ENCODE data around the gene GLIS1. TPM values are rescaled to one million over a fixed set of nuclear protein-coding genes. Genes with fewer than 3 reads are reported as not detected.

GLIS1 gene
- polyA plus RNA-seq, 1 donor from 2014 or later, result not detected

DNA sequence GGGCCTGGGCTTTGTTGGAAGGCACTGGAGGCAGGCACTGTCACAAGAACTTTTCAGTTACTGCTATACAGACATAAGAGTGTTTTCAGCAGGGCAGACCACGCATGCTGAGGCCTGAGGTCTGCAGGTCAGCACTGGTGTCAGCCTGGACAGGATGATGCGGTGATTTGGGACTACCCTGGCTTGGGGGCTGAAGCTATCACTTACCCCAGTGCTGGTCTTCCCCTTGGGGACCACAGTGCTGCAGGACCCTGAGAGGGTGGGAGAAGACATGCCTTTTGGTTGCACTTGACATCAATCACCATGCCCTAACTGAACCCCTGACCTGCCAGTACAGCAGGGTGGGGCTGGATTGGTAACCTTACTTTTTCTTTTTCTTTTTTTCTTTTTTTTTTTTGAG lies 270.6 kb downstream of the GLIS1 start:
- Histone ChIP-seq H2AFZ (ENCODE audit: low read depth, low read length) (no peak overlapping the region), H3K4me3 (ENCODE audit: low read length) (no peak overlapping the region)
- TF ChIP-seq MXI1 (conservative IDR thresholded peaks at IDR 0.05; ENCODE audit: poor library complexity, severe bottlenecking) (no peak), EZH2 (IDR thresholded peaks at IDR 0.05; ENCODE audit: borderline replicate concordance, insufficient read depth, low read length, poor library complexity, severe bottlenecking) (no peak), SMC3 (conservative IDR thresholded peaks at IDR 0.05; ENCODE audit: poor library complexity) (no peak), EP300 (conservative IDR thresholded peaks at IDR 0.05; ENCODE audit: poor library complexity, severe bottlenecking) (no peak), POLR2AphosphoS5 (IDR thresholded peaks at IDR 0.05) (no peak), TAF1 (IDR thresholded peaks at IDR 0.05; ENCODE audit: low read depth) (no peak), REST (IDR thresholded peaks at IDR 0.05; ENCODE audit: borderline replicate concordance) (no peak), RAD21 (conservative IDR thresholded peaks at IDR 0.05) (no peak)
- TF ChIP-seq, protein P1, sequence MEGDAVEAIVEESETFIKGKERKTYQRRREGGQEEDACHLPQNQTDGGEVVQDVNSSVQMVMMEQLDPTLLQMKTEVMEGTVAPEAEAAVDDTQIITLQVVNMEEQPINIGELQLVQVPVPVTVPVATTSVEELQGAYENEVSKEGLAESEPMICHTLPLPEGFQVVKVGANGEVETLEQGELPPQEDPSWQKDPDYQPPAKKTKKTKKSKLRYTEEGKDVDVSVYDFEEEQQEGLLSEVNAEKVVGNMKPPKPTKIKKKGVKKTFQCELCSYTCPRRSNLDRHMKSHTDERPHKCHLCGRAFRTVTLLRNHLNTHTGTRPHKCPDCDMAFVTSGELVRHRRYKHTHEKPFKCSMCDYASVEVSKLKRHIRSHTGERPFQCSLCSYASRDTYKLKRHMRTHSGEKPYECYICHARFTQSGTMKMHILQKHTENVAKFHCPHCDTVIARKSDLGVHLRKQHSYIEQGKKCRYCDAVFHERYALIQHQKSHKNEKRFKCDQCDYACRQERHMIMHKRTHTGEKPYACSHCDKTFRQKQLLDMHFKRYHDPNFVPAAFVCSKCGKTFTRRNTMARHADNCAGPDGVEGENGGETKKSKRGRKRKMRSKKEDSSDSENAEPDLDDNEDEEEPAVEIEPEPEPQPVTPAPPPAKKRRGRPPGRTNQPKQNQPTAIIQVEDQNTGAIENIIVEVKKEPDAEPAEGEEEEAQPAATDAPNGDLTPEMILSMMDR (IDR thresholded peaks at IDR 0.05; ENCODE audit: poor library complexity, severe bottlenecking), result no peak

GRCh38 chr1:53467391-53467790 lies 271.6 kb downstream of the GLIS1 start:
- H3K9ac ChIP-seq (ENCODE audit: low read length), result no peak overlapping the region
- H3K79me2 ChIP-seq (replicated peaks; ENCODE audit: insufficient read depth, low read length), result no peaks in the 10 kb centered on the region
- H3K4me2 ChIP-seq (ENCODE audit: low read length), result no peak overlapping the region
- H3K27me3 ChIP-seq (ENCODE audit: insufficient read depth, low read depth, low read length), result no peaks in the 10 kb centered on the region
- no peaks in the 10 kb centered on the region for H3F3A ChIP-seq (ENCODE audit: insufficient read depth, low read length, poor library complexity, severe bottlenecking)
- H3K27ac ChIP-seq (ENCODE audit: low read length), result no peak overlapping the region
- no peak for TF ChIP-seq SMC3 (conservative IDR thresholded peaks at IDR 0.05; ENCODE audit: poor library complexity)
- TF ChIP-seq TAF1 (IDR thresholded peaks at IDR 0.05; ENCODE audit: low read depth), result no peak
- H4K20me1 ChIP-seq (ENCODE audit: insufficient read depth), result no peaks in the 10 kb centered on the region
- no peak overlapping the region for H3K4me3 ChIP-seq (ENCODE audit: low read length)
- H2AFZ ChIP-seq (ENCODE audit: low read depth, low read length), result no peak overlapping the region
- no peaks in the 10 kb centered on the region for H3K9me2 ChIP-seq (ENCODE audit: insufficient read depth, low read length)
- H3K9me3 ChIP-seq (ENCODE audit: low read length), result no peaks in the 10 kb centered on the region
- no peaks in the 10 kb centered on the region for H3K36me3 ChIP-seq (ENCODE audit: insufficient read depth, low read length)

More for the DNA sequence above, 270.6 kb downstream of the GLIS1 start:
- Histone ChIP-seq H3K36me3 (ENCODE audit: insufficient read depth, low read length) (no peaks in the 10 kb centered on the region), H3K9me2 (ENCODE audit: insufficient read depth, low read length) (no peaks in the 10 kb centered on the region), H4K20me1 (ENCODE audit: insufficient read depth) (no peaks in the 10 kb centered on the region), H3K79me2 (replicated peaks; ENCODE audit: insufficient read depth, low read length) (no peaks in the 10 kb centered on the region), H3K9me3 (ENCODE audit: low read length) (no peaks in the 10 kb centered on the region), H3K4me2 (ENCODE audit: low read length) (no peak overlapping the region), H3K27me3 (ENCODE audit: insufficient read depth, low read depth, low read length) (no peaks in the 10 kb centered on the region), H3F3A (ENCODE audit: insufficient read depth, low read length, poor library complexity, severe bottlenecking) (no peaks in the 10 kb centered on the region), H3K27ac (ENCODE audit: low read length) (no peak overlapping the region), H3K9ac (ENCODE audit: low read length) (no peak overlapping the region)

Data from neural cell (in vitro differentiated cells).